H9 (cell line): ENCODE measurements around the gene RNF220. TPM values are rescaled to one million over a fixed set of nuclear protein-coding genes. Genes with fewer than 3 reads are reported as not detected.
A peak's percentile ranks its signal among the peaks of the same experiment; 100 is the strongest.

ENCODE experiments used
- DNase-seq: peaks from one replicate; pipeline ENCODE4 v3.0.0-alpha.2; 2017
- H2AFZ ChIP-seq: one replicate; pipeline ENCODE4 v1.6.1; 2013; ENCODE audit warnings: mild to moderate bottlenecking, low read length, control low read depth, moderate library complexity
- H2AK5ac ChIP-seq: 2 replicates; pipeline ENCODE4 v1.6.1; 2013; ENCODE audit warnings: low read length, control low read depth, mixed read lengths; ENCODE audit not compliant: insufficient read length
- H2BK120ac ChIP-seq: one replicate; pipeline ENCODE4 v1.6.1; 2013; ENCODE audit warnings: low read depth, mild to moderate bottlenecking, low read length, control low read depth, inconsistent platforms; ENCODE audit not compliant: poor library complexity, severe bottlenecking
- H2BK12ac ChIP-seq: 2 replicates; pipeline ENCODE4 v1.6.1; 2013; ENCODE audit warnings: low read length, control low read depth, mixed read lengths, low read depth; ENCODE audit not compliant: insufficient read length
- H2BK15ac ChIP-seq: 2 replicates; pipeline ENCODE4 v1.6.1; 2013; ENCODE audit warnings: low read depth, low read length, control low read depth
- H2BK20ac ChIP-seq: one replicate; pipeline ENCODE4 v1.6.1; 2013; ENCODE audit warnings: low read depth, mild to moderate bottlenecking, low read length, control low read depth, inconsistent platforms; ENCODE audit not compliant: poor library complexity, severe bottlenecking
- H2BK5ac ChIP-seq: 2 replicates; pipeline ENCODE4 v1.6.1; 2013; ENCODE audit warnings: low read length, control low read depth, mixed read lengths; ENCODE audit not compliant: insufficient read length
- H3K14ac ChIP-seq: 2 replicates; pipeline ENCODE4 v1.6.1; 2013; ENCODE audit warnings: low read length, control low read depth; ENCODE audit not compliant: insufficient read depth
- H3K18ac ChIP-seq: 2 replicates; pipeline ENCODE4 v1.6.1; 2013; ENCODE audit warnings: low read depth, mild to moderate bottlenecking, mixed read lengths, low read length, control low read depth; ENCODE audit not compliant: insufficient read length
- H3K23ac ChIP-seq: 2 replicates; pipeline ENCODE4 v1.6.1; 2013; ENCODE audit warnings: low read length, control low read depth, mixed read lengths, low read depth; ENCODE audit not compliant: insufficient read length
- H3K23me2 ChIP-seq: 2 replicates; pipeline ENCODE4 v1.6.1; 2013; ENCODE audit warnings: low read depth, mild to moderate bottlenecking, mixed read lengths, low read length, control low read depth; ENCODE audit not compliant: insufficient read length, poor library complexity, severe bottlenecking
- H3K27ac ChIP-seq: 2 replicates; pipeline ENCODE4 v1.5.1; 2013; ENCODE audit warnings: low read length, control low read depth, mixed read lengths, low read depth; ENCODE audit not compliant: insufficient read length
- H3K27me3 ChIP-seq: 2 replicates; pipeline ENCODE4 v1.6.1; 2013; ENCODE audit warnings: low read length, control low read depth, inconsistent platforms; ENCODE audit not compliant: insufficient read depth
- H3K4ac ChIP-seq: 2 replicates; pipeline ENCODE4 v1.6.1; 2013; ENCODE audit warnings: low read depth, mild to moderate bottlenecking, control low read depth, inconsistent platforms, low read length, moderate library complexity
- H3K4me1 ChIP-seq: 2 replicates; pipeline ENCODE4 v1.6.1; 2013; ENCODE audit warnings: low read length, control low read depth, inconsistent platforms; ENCODE audit not compliant: insufficient read depth
- H3K4me2 ChIP-seq: 2 replicates; pipeline ENCODE4 v1.6.1; 2013; ENCODE audit warnings: low read length, control low read depth, mixed read lengths; ENCODE audit not compliant: insufficient read length, insufficient read depth
- H3K56ac ChIP-seq: 2 replicates; pipeline ENCODE4 v1.6.1; 2013; ENCODE audit warnings: low read depth, mild to moderate bottlenecking, mixed read lengths, low read length, control low read depth; ENCODE audit not compliant: insufficient read length
- H3K79me1 ChIP-seq: 2 replicates; pipeline ENCODE4 v1.6.1; 2013; ENCODE audit warnings: low read depth, mild to moderate bottlenecking, moderate library complexity, low read length, control low read depth, inconsistent platforms; ENCODE audit not compliant: insufficient read depth, poor library complexity, severe bottlenecking
- H3K79me2 ChIP-seq: 2 replicates; pipeline ENCODE4 v1.6.1; 2013; ENCODE audit warnings: low read length, control low read depth, inconsistent platforms; ENCODE audit not compliant: insufficient read depth
- H3K9ac ChIP-seq: 2 replicates; pipeline ENCODE4 v1.6.1; 2013; ENCODE audit warnings: low read length, control low read depth, mixed read lengths; ENCODE audit not compliant: insufficient read length; ENCODE audit errors: extremely low read depth
- H3K9me3 ChIP-seq: one replicate; pipeline ENCODE4 v1.6.1; 2013; ENCODE audit warnings: low read depth, low read length, inconsistent platforms; ENCODE audit not compliant: control insufficient read depth
- H3T11ph ChIP-seq: one replicate; pipeline ENCODE4 v1.6.1; 2013; ENCODE audit warnings: mild to moderate bottlenecking, low read length, control low read depth, inconsistent platforms
- H4K20me1 ChIP-seq: one replicate; pipeline ENCODE4 v1.6.1; 2013; ENCODE audit not compliant: control insufficient read depth, insufficient read length, insufficient read depth
- H4K5ac ChIP-seq: 2 replicates; pipeline ENCODE4 v1.6.1; 2013; ENCODE audit warnings: low read depth, mild to moderate bottlenecking, mixed read lengths, low read length, control low read depth; ENCODE audit not compliant: insufficient read length
- H4K8ac ChIP-seq: replicated peaks from 2 replicates; pipeline ENCODE4 v1.6.1; 2013; ENCODE audit warnings: low read length, control low read depth, mixed read lengths, low read depth; ENCODE audit not compliant: insufficient read length
- H4K91ac ChIP-seq: 2 replicates; pipeline ENCODE4 v1.6.1; 2013; ENCODE audit warnings: low read depth, mild to moderate bottlenecking, moderate library complexity, mixed read lengths, low read length, control low read depth; ENCODE audit not compliant: insufficient read length
- H3K27ac Mint-ChIP-seq, 3 experiments: 2 replicates in 2 of 3; 3 replicates in 1 of 3; pipeline ENCODE4 v1.8.0; 2020 to 2021; ENCODE audit warnings: mixed read lengths in 3 of 3, mild to moderate bottlenecking in 1 of 3, moderate library complexity in 1 of 3
- H3K27me3 Mint-ChIP-seq: 2 replicates; pipeline ENCODE4 v1.8.0; 2021; ENCODE audit warnings: low read depth, mild to moderate bottlenecking, moderate library complexity, mixed read lengths
- H3K36me3 Mint-ChIP-seq, 3 experiments: 2 replicates in 2 of 3; 3 replicates in 1 of 3; pipeline ENCODE4 v1.8.0; 2020 to 2021; ENCODE audit warnings: low read depth in 3 of 3, mixed read lengths in 3 of 3; ENCODE audit not compliant: insufficient read depth in 1 of 3
- H3K4me1 Mint-ChIP-seq, 2 experiments: 2 replicates each; pipeline ENCODE4 v1.8.0; 2020; ENCODE audit warnings: mixed read lengths in 2 of 2
- H3K4me3 Mint-ChIP-seq, 2 experiments: 2 replicates in 1 of 2; 3 replicates in 1 of 2; pipeline ENCODE4 v1.8.0; 2020 to 2021; ENCODE audit warnings: mild to moderate bottlenecking in 2 of 2, mixed read lengths in 2 of 2, moderate library complexity in 1 of 2
- H3K9me3 Mint-ChIP-seq, 2 experiments: 2 replicates in 1 of 2; 3 replicates in 1 of 2; pipeline ENCODE4 v1.8.0; 2020; ENCODE audit warnings: mild to moderate bottlenecking in 2 of 2, mixed read lengths in 2 of 2, moderate library complexity in 1 of 2
- CTCF ChIP-seq: fragments of 200-600 bp; sonication (generic); conservative IDR thresholded peaks from 3 replicates; pipeline ENCODE4 v1.8.0; 2021; ENCODE audit warnings: antibody characterized with exemption, mild to moderate bottlenecking
- WGBS: extraction: QIAGEN DNeasy Blood & Tissue Kit; methylation state at CpG from one replicate; pipeline ENCODE4 v1.1.7; 2013; ENCODE audit warnings: missing lambda C conversion rate, low lambda C conversion rate, mixed read lengths; ENCODE audit not compliant: insufficient read length; ENCODE audit errors: extremely low coverage; 5-methylcytosine and 5-hydroxymethylcytosine counted together
- total RNA-seq: library from RNA; stranded (reverse); gene quantifications from 2 replicates; pipeline ENCODE4 v1.2.1, GENCODE V29; 2021

Gene RNF220
- total RNA-seq, 1 experiment from 2014 or later = 109 TPM

GRCh38 chr1:44542420-44543063 lies 137.5 kb downstream of the RNF220 start:
- no CpG with 5 or more reads among the region's 14 CpGs for WGBS
- no peak for DNase-seq

More at GRCh38 chr1:44542420-44543063, 137.5 kb downstream of the RNF220 start:
- no peak overlapping the region for H3K23ac ChIP-seq
- H3K79me2 ChIP-seq = no peaks in the 10 kb centered on the region
- peak overlapping the region; percentile 31 for H2BK12ac ChIP-seq
- no peak overlapping the region for H4K91ac ChIP-seq
- no peak overlapping the region for H2AFZ ChIP-seq
- no peaks in the 10 kb centered on the region for H4K20me1 ChIP-seq
- H2BK120ac ChIP-seq = no peak overlapping the region
- H2BK5ac ChIP-seq = peak overlapping the region; percentile 67
- H3K4me1 ChIP-seq = peaks cover 26% of the 10 kb centered on the region; the same call in 1 of the 2 replicates
- H3K79me1 ChIP-seq = no peaks in the 10 kb centered on the region
- Mint-ChIP-seq H3K4me3 (peak overlapping the region; percentile 19 to 67; a peak in 4 of 5 replicates), H3K27ac (peak overlapping the region; percentile 80 to 98 (median 90); a peak in 6 of 7 replicates), H3K36me3 (peaks cover 0 to 8% (median 0%) of the 10 kb centered on the region in 3 experiments; a peak in 3 of 7 replicates), H3K9me3 (no peaks in the 10 kb centered on the region), H3K27me3 (peaks cover 79% of the 10 kb centered on the region), H3K4me1 (peaks cover 74 to 81% of the 10 kb centered on the region in 2 experiments)
- no peak overlapping the region for H4K8ac ChIP-seq
- peak overlapping the region; percentile 83 for H3K27ac ChIP-seq
- H3K9me3 ChIP-seq = no peaks in the 10 kb centered on the region
- no peak overlapping the region for H2BK20ac ChIP-seq
- no peaks in the 10 kb centered on the region for H3K23me2 ChIP-seq
- H2BK15ac ChIP-seq = no peak overlapping the region
- peak overlapping the region; percentile 61 for H3K18ac ChIP-seq
- H3K9ac ChIP-seq = peak overlapping the region; percentile 41
- H4K5ac ChIP-seq = peak overlapping the region; percentile 38
- no peak overlapping the region for H3K56ac ChIP-seq
- peak overlapping the region; percentile 47; the same call in 1 of the 2 replicates for H3K14ac ChIP-seq
- no peaks in the 10 kb centered on the region; the same call in 1 of the 2 replicates for H3K27me3 ChIP-seq
- H3K4me2 ChIP-seq = peak overlapping the region; percentile 35
- no peak overlapping the region for H3K4ac ChIP-seq
- TF ChIP-seq CTCF = no peak
- no peak overlapping the region for H3T11ph ChIP-seq
- no peak overlapping the region for H2AK5ac ChIP-seq
